Urothelium cell line (cell line): Measurements from ENCODE around the gene KIAA1958.
"Not testable (repeated sequence)": the region's sequence is repeated elsewhere in the genome, so short reads cannot be mapped to it uniquely, and the experiment has no call there.

ENCODE experiments used
- DNase-seq: peaks from one replicate; pipeline ENCODE4 v3.0.0; 2011; ENCODE audit warnings: low spot score, mixed read lengths
- FAIRE-seq: peaks from 2 replicates; lab custom pipeline; 2011; peaks lifted over from hg19 to GRCh38; lab: Jason Lieb, UNC

Gene KIAA1958

DNA sequence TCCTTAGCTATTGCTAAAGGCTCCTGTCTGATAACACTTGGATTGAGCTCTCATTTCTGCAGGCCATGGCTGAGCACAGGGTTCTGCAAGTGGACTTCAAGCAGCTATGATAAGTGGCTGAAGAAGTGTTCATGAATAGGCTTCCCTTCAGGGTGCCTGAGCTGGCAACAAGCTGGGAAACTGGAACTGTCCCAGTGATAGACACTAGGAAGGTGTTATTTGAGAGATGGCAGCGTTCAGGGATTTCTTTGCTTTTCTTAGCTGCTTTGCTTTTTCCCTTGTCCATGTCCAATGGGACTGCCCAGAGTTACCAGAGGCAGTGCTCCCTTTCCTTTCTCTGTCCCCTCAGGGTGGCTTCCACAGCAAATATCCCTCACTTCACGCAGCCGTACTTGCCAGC is 155.5 kb downstream of the KIAA1958 start:
- FAIRE-seq, result no peak
- DNase-seq, result no peak

DNA sequence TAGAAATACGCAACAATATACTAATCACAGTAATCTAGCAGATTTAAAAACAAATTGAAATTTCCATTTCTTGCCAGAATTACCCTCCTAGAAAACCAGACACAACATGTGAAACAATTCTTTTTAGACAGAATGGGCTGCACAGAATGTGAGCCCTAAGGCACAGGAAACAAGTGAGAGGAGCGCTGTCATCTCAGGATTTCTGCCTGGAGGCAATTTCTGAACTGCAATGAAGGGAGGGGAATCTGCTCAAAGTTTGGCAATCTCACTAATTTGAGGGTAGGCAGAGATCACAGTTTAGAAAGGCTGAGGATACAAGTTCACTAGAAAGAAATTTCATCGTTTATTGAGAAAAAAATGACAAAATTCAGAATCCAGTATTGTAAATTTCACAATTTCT is 161.0 kb downstream of the KIAA1958 start:
- DNase-seq (no peak), FAIRE-seq (no peak)

DNA sequence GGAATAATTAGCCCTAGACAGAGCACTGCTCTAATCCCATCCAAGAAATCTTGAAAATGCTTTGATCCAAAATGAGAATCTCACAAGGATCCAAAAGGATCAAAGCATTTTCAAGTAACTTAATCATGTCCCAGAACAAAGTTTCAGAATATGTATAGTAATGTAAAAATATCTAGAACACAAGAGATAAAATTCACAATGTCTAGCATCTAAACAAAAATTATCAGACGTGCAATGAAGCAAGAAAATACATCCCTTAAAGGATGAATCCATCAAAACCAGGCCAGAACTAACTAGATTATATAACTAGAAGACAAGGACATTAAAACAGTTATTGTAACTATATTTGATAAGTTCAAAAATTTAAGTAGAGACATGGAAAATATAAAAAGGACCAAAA is 162.0 kb downstream of the KIAA1958 start:
- no peak for FAIRE-seq
- DNase-seq, result no peak

DNA sequence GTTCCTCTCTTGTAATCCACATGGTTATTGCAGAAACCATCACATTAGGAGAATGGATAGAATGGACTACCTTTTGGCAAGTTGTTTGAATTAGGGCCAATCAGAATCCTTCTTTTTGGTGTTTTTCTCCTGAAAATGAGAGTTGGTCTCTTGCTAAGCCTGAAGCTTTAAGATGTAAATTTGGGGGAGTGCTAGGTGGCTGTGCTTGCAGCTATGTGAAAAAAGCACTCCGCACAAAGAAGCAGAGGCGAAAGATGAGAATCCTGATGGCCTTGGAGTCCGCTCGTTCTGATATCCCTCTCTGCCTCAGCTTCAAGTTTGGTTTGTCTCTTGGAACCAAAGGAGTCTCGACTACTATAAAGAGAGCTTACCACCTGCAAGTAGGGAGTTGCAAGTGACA is 167.7 kb downstream of the KIAA1958 start:
- no peak for DNase-seq
- no peak for FAIRE-seq

DNA sequence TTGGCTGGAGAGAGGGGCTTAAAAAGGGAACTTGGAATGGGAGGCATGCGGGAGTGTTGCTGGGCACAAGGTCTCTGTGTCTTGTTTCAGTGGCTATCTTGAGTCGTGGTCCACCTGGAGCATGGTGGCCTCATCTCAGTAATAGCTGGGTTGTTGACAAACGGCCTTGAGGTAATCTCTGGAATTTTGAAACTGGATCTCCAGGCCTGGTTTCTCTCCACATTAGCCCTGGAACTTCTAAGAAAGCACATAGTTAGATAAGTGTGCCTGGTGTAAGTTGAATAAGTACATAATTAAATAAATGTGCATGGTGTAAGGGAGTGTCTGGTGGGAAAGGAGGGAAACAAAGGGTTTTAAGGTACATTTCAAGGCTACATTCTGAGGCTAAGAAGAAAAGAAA is 169.0 kb downstream of the KIAA1958 start:
- FAIRE-seq (no peak), DNase-seq (no peak)

DNA sequence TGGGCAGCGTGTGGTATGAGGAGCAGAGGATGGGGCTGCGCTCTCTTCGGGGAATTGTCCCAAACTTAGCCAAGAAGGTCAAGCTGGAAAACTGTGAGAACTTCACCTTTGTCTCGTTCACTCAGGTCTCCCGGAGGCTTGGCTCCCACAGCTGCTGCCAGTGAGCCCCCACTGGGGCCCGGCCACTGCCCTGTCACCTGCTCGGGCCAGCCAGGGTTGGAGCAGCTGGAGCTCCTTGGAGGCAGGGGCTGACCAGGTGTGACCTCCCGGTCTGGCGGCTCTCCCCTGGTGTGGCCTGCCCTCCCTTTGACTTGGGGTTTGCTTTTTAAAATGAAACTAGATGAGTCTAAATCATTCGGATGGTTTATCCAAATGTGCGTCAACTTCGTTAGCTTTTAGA is 173.3 kb downstream of the KIAA1958 start:
- FAIRE-seq (no peak), DNase-seq (no peak)

DNA sequence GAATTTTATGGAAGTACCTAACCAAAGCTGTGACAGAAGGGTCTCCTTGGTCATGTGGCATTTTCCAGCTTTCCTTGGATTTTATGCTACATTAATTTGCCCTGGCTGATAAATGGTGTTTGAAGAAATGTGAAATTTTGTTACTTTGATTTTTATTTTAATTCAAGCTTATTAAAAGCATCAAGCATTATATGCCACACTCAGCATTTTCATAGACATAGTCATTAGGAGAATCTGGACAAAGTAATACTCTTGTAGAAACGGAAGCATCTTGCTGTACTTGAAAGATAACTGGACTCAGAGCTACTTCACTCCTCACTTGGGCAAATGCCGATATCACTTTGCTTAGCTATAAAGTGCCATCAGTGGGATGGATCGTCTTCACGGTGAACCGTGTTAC is 177.1 kb downstream of the KIAA1958 start:
- DNase-seq (no peak), FAIRE-seq (no peak)

DNA sequence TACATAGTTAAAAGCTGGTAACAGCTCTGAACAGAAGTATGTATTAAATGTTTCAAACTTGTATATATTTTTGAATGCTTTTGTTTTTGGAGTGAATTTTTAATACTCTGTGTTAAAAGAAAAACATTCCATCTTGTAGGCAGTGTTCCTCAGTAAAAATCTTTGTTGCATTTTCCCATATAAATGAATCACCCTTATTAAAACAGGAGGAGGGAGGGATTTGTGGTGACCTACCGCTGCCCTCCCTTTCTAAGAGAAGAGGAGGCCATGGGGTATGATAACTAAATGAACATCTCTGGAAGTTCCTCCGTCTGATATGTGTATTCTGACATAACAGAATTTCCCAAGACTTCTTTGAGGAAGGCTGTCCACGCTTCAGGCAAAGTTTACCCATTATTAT is 177.9 kb downstream of the KIAA1958 start:
- FAIRE-seq (no peak), DNase-seq (no peak)

DNA sequence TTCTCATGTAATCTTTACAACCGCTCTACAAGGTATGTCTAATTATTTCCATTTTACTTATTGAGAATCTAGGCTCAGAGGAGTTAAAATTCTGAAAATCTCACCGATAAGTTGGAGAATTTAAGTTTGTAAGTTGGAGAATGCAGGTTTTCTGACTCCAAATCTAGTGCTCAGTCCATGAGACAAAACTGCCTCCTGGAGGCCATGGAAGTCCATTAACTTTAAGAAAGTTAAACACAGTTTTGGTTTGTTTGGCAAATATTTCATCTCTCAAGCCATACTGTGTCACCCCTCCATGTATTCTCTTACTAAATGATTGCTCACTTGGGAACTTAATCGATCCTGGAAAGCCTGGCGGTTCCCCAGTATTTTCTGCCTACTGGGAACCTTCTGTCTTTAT is 178.7 kb downstream of the KIAA1958 start:
- FAIRE-seq (no peak), DNase-seq (no peak)

DNA sequence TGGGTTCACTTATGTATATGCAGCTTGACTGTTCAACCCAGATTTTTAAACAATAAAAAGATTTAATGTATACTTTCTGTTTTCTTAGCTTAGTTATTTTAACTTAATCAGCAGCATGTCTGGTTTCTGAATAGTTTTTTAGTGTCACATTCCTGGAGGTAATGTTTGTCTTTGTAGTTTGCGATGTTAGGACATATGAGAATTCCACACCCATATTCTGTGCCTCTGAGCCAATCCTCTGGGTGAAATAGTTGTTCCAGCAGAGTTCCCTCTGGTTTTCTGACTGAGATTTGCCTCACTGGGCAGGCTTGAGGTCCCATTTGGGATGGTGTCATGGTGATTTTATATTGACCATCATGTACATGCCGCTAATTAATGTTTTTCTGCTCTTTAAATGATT is 182.7 kb downstream of the KIAA1958 start:
- DNase-seq (no peak), FAIRE-seq (no peak)

DNA sequence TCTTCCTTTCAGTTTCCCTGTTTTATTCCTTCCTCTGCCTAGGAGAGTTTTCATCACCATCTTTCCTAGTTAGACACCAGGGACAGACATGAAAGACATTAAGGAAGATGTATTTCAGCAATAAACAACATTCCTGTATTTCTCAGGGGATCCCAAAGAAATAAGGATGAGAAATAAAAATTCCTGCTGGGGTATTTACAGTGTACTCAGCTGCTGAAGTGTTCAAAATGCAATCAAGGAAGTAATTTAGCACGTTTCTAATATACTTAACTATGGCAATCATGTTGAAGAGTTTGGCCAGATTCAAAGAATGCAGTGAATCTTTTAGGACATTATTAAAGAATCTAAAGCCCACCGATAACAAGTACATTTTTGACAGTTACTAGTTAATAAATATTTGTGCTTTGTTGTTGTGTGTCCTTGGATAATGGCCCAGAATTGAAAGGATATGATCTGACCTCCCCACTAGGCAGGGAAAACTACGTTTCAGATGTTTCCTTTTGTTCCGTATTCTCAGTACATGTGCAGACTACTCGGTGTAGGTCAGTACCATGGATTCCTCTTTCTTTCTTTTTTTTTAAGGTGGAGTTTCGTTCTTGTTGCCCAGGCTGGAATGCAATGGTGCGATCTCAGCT is 184.5 kb downstream of the KIAA1958 start:
- DNase-seq (no peak), FAIRE-seq (no peak)

DNA sequence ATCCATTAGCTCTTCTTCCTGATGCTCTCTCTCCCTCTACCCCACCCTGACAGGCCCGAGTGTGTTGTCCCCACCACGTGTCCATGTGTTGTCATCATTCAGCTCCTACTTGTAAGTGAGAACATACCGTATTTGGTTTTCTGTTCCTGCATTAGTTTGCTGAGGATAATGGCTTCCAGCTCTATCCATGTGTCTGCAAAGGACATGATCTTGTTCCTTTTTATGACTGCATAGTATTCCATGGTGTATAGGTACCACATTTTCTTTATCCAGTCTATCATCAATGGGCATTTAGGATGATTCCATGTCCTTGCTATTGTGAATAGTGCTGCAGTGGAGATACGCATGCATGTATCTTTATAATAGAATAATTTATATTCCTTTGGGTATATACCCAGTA is 186.6 kb downstream of the KIAA1958 start:
- not testable (repeated sequence) for FAIRE-seq

DNA sequence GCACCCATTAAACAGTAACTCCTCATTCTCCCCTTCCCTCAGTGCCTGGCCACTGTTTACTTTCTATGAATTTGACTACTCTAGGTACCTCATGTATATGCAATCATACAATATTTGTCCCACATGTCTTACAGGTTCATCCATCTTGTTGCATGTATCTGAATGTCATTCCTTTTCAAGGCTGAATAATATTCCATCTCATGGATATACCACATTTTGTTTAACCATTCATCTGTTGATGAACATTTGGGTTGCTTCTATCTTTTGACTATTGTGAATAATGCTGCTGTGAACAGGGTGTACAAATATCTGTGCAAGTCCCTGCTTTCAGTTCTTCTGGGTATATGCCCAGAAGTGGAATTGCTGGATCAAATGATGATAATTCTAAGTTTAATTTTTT is 190.4 kb downstream of the KIAA1958 start:
- DNase-seq (no peak), FAIRE-seq (no peak)

More for the DNA sequence above, 186.6 kb downstream of the KIAA1958 start:
- DNase-seq, result not testable (repeated sequence)

DNA sequence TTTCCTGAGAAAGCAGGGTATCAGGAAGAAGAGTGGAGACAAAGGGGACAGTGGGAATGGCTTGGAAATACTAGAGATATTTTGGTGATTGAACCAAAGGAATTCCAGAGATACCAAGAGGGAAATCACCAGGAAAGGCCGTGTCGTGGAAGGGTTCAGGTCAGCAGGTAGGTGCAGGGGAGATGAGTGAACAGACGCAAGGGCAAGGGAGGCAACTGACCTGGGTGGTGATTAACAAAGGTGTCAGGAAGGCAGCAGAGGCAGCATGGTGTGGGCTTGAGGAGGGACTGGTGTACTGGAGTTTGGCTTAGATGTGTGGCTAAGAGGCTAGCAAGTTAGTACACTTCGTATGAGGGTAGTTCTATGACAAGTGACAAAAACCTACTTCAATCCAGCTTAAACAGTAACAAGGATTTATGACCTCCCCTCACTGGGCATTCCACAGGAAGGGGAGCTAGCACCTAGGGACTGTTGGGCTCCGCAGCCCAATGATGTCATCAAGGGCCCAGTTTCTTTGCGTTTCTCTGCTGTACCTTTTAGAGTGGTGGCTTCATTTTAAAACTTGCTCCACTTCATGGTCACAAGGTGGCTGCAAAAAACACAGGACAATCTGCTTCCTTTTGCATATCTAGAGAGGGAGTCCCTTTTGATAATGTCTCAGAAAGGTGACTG is 194.2 kb downstream of the KIAA1958 start:
- FAIRE-seq (no peak), DNase-seq (no peak)

DNA sequence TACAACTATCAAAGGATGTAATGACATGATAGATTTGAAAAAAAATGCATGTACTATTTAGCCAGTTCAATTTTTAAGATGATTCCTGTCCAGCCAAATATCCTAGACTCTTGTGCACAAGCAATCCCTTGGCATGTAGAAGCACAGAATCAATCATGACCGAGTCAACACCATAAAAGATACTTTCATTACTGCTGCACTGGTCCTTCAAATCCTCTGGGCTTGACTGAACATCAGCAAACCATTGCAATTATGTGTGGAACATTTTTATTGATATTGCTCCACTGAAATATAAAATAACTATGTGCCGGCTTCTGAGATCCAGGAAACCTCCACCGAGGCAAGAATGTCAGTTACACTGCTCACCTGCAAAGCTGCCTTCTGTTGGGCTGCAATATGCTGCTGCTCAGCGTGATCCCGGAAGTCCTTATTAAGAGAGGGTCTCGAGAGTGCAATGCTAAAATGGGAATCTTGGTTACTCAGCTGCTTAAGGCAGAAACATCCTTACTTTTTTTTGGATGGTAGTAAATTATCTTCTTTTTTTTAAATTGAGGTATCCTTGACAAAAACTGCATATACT is 202.6 kb downstream of the KIAA1958 start:
- DNase-seq (no peak), FAIRE-seq (no peak)

DNA sequence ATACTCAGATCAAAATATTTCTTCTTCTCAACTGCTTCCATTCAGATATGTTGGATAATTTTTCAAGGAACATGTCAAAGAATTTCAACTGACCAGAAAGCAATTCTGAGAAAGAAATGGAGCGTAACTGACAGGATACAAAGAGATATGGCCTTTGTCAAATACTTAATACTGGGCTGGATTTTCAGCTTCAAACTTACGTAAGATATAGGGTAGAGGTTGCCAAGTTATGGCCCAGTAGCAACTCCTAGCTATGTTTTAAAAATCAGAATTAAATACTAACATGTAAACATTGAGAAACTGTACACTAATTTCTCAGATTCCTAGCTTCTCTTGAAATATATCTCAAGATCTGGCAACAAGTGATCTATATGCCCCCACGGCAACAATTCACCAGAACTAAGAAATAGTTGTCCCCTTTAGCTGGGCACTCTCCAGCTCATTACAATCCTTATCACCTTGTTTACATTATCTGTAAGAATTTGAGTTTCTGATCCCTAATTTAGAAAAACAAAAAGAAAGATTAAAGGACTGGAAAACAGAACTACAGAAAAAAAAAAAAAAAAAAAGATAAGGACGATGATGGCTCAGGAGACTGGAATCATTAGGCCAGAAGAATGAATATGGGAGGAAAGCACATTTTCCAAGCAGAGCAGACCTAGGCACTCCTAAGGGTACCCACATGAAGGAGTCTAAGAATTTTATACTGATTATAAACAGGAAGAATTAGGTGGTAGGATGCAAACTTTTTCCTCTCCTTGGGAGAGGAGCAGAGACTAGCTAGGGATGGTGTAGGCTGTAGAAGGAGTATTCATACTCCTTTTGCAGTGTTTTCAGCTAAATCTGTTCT is 208.3 kb downstream of the KIAA1958 start:
- no peak for FAIRE-seq

DNA sequence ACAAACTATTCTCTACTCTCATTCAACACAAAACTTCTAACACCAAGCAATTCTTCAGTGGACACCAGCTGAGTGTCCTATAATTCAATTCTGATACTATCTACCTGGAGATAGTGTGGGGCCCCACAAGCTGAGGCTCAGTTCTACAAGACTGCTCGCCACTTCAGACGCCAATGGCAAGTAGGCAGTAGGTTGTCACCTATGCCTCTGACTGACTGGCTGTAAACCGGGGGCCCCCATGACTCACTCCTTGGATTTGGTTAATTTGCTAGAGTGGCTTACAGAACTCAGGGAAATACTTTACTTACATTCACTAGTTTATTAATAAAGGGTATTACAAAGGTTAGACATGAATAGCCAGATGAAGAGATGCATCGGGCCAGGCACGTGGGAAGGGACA is 209.8 kb downstream of the KIAA1958 start:
- DNase-seq (no peak), FAIRE-seq (no peak)

More for the DNA sequence above, 208.3 kb downstream of the KIAA1958 start:
- no peak for DNase-seq

DNA sequence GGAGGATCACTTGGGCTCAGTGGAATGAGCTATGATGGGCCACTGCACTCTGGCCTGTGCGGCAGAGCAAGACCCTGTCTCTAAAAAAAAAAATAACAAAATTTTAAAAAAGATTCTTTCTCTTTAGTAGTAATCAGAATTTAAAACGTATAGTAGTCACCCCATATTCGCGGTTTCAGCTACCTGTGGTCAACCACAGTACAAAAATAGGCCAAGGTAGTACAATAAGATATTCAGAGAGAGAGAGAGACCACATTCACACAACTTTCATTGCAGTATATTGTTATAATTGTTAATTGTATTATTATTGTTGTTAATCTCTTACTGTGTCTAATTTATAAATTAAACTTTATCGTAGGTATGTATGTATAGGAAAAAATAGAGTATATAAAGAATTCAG is 212.6 kb downstream of the KIAA1958 start:
- FAIRE-seq, result no peak
- no peak for DNase-seq

DNA sequence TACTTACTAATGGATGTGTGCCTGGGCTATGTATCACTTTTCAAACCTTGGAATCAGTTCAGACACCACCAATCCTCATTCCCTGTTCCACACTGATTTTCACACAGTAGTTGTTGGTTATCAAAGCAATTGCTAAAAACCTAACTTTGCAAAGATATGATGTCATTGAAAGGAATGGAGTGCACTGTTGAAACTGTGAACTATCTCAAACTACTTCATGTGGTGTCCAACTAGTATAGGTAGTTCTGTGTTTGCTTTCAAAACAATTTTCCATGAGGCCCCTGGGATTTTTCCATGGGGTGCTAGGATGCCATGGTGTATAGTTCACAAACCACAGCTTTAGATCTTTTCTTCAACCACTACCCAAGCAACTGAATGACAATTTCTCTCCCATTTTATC is 213.5 kb downstream of the KIAA1958 start:
- FAIRE-seq, result no peak
- DNase-seq, result no peak

DNA sequence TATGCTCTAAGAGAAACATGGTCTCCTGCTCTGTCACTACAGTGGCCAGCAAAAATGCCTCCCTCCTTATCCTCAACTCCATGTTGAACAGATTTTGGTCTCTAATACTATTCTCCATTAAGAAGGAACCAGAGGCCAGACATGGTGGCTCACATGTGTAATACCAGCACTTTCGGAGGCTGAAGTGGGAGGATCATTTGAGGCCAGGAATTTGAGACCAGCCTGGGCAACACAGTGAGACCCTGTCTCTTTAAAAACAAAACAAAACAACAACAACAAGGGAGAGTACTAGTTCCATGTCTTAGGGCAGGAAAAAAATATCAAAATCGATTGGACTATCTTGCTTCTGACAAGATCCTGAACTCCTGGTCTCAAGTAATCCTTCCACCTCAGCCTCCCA is 216.7 kb downstream of the KIAA1958 start:
- FAIRE-seq (no peak), DNase-seq (no peak)

DNA sequence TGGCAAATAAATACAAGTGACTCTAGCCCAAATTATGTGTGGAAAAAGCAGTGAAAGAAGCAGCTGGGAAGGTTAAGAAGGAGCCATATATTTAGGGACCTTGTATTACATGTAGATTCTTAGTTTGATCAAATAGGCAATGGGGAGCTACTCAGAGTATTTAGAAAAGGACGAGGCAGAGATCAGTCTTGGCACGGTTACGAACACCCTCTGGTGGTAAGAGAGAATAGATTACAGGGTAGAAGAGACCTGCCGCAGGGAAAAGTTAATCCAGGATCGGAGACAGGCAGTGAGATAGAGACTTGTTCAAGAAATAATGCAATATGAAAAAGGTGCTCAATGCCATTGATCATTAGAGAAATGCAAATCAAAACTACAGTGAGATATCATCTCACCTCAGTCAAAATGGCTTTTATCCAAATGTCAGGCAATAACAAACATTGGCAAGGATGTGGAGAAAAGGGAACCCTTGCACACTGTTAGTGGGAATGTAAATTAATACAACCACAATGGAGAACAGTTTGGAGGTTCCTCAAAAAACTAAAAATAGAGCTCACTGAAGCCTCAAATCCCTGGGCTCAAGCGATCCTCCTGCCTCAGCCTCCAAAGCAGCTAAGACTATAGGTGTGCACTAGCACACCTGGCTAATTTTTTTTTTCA is 219.3 kb downstream of the KIAA1958 start:
- FAIRE-seq, result no peak
- no peak for DNase-seq
